CD14-positive monocyte (primary cell): Measurements from ENCODE around the gene ATP8B3. TPM values are rescaled to one million over a fixed set of nuclear protein-coding genes. Genes with fewer than 3 reads are reported as not detected.
A peak's percentile ranks its signal among the peaks of the same experiment; 100 is the strongest.

Source experiments
- DNase-seq, 3 donors: peaks; one replicate each; pipeline ENCODE4 v3.0.0-alpha.2; 2011 to 2022
- H2AFZ ChIP-seq: 2 replicates; pipeline ENCODE4 v1.6.0; 2012; ENCODE audit warnings: mild to moderate bottlenecking, low read depth, low read length, inconsistent platforms; ENCODE audit not compliant: insufficient read depth, poor library complexity, severe bottlenecking
- H3K27ac ChIP-seq, 2 donors: 1 replicate in 1 of 2; 2 replicates in 1 of 2; pipeline ENCODE4 v1.5.1; 2012 to 2013; ENCODE audit warnings: low read length in 2 of 2, control low read depth in 1 of 2, inconsistent platforms in 1 of 2, low read depth in 1 of 2, mild to moderate bottlenecking in 1 of 2
- H3K27me3 ChIP-seq, 2 donors: one replicate each; pipeline versions ENCODE4 v1.6.0 to v1.6.1; 2011 to 2013; ENCODE audit warnings: low read length in 2 of 2; ENCODE audit not compliant: control insufficient read depth in 2 of 2, insufficient read depth in 2 of 2
- H3K36me3 ChIP-seq, 2 donors: replicated peaks in 1 of 2; 1 replicate in 1 of 2; 2 replicates in 1 of 2; pipeline versions ENCODE4 v1.5.1 to v1.6.1; 2012 to 2013; ENCODE audit warnings: low read length in 2 of 2, control low read depth in 1 of 2, inconsistent platforms in 1 of 2, mild to moderate bottlenecking in 1 of 2; ENCODE audit not compliant: insufficient read depth in 2 of 2, control insufficient read depth in 1 of 2
- H3K4me1 ChIP-seq, 2 donors: 1 replicate in 1 of 2; 2 replicates in 1 of 2; pipeline versions ENCODE4 v1.5.1 to v1.6.1; 2012 to 2013; ENCODE audit warnings: low read length in 2 of 2, control low read depth in 1 of 2, inconsistent platforms in 1 of 2, mild to moderate bottlenecking in 1 of 2, moderate library complexity in 1 of 2; ENCODE audit not compliant: insufficient read depth in 2 of 2, control insufficient read depth in 1 of 2
- H3K4me2 ChIP-seq: replicated peaks from 2 replicates; pipeline ENCODE3; 2012; ENCODE audit warnings: low read length, moderate library complexity, mild to moderate bottlenecking; ENCODE audit not compliant: poor library complexity, severe bottlenecking; ENCODE audit errors: extremely low read depth
- H3K4me3 ChIP-seq, 3 experiments: fragments of 200-600 bp in 1 of 3; sonication (generic) in 1 of 3; replicated peaks in 1 of 3; 1 replicate in 2 of 3; 2 replicates in 1 of 3; pipeline ENCODE4 v1.5.1; 2011 to 2013; ENCODE audit warnings: low read length in 3 of 3, mild to moderate bottlenecking in 3 of 3, control low read depth in 2 of 3, low read depth in 2 of 3, inconsistent platforms in 1 of 3, moderate library complexity in 1 of 3
- H3K79me2 ChIP-seq: 2 replicates; pipeline ENCODE4 v1.6.0; 2012; ENCODE audit warnings: mild to moderate bottlenecking, control low read depth, inconsistent platforms, low read length, moderate library complexity; ENCODE audit not compliant: insufficient read depth
- H3K9ac ChIP-seq: 2 replicates; pipeline ENCODE4 v1.6.0; 2017; ENCODE audit warnings: low read length, mild to moderate bottlenecking; ENCODE audit not compliant: insufficient read depth, poor library complexity, severe bottlenecking
- H3K9me3 ChIP-seq, 2 donors: replicated peaks in 1 of 2; 1 replicate in 1 of 2; 2 replicates in 1 of 2; pipeline versions ENCODE4 v1.5.1 to v1.6.1; 2012 to 2013; ENCODE audit warnings: low read length in 2 of 2, control low read depth in 1 of 2; ENCODE audit not compliant: control insufficient read depth in 1 of 2, insufficient read depth in 1 of 2
- H4K20me1 ChIP-seq: 2 replicates; pipeline ENCODE4 v1.6.0; 2012; ENCODE audit warnings: mild to moderate bottlenecking, low read length, control low read depth, moderate library complexity; ENCODE audit not compliant: insufficient read depth
- H3K27ac Mint-ChIP-seq, 7 donors: one replicate each; pipeline ENCODE4 v1.8.0; 2020; ENCODE audit warnings: mild to moderate bottlenecking in 7 of 7, mixed read lengths in 7 of 7, moderate library complexity in 6 of 7, inconsistent platforms in 2 of 7
- H3K27me3 Mint-ChIP-seq, 3 donors: one replicate each; pipeline ENCODE4 v1.8.0; 2021 to 2022; ENCODE audit warnings: low read depth in 3 of 3, mild to moderate bottlenecking in 3 of 3, mixed read lengths in 3 of 3, moderate library complexity in 3 of 3, inconsistent platforms in 1 of 3
- H3K36me3 Mint-ChIP-seq, 2 donors: one replicate each; pipeline ENCODE4 v1.8.0; 2020; ENCODE audit warnings: mixed read lengths in 2 of 2, inconsistent platforms in 1 of 2, mild to moderate bottlenecking in 1 of 2
- H3K4me1 Mint-ChIP-seq: one replicate; pipeline ENCODE4 v1.8.0; 2020; ENCODE audit warnings: mild to moderate bottlenecking, mixed read lengths
- H3K4me3 Mint-ChIP-seq, 2 donors: one replicate each; pipeline ENCODE4 v1.8.0; 2020; ENCODE audit warnings: mild to moderate bottlenecking in 2 of 2, mixed read lengths in 2 of 2, moderate library complexity in 1 of 2
- H3K9me3 Mint-ChIP-seq, 7 donors: one replicate each; pipeline ENCODE4 v1.8.0; 2020 to 2022; ENCODE audit warnings: mixed read lengths in 7 of 7, mild to moderate bottlenecking in 6 of 7, moderate library complexity in 6 of 7, inconsistent platforms in 2 of 7
- whole genome bisulfite sequencing: methylation state at CpG from one replicate; pipeline ENCODE4 v1.1.5; 2013; ENCODE audit warnings: missing lambda C conversion rate; ENCODE audit not compliant: insufficient coverage; 5-methylcytosine and 5-hydroxymethylcytosine counted together
- intact Hi-C, 2 donors: fragments of 100-400 bp; cut with micrococcal nuclease; formaldehyde crosslinking; loops; one replicate each; pipeline versions ENCODE4 v1.15.0 to v1.15.1; 2023
- polyA plus RNA-seq, 3 donors: library from polyadenylated mRNA; depleted of rRNA in 1 of 3; unstranded in 2 of 3; stranded (reverse) in 1 of 3; fragments of 300-500 nt in 2 of 3; fragments of >200 nt in 1 of 3; fragmentation: Illumina TruSeq in 2 of 3; gene quantifications; 1 replicate in 2 of 3; 2 replicates in 1 of 3; pipeline ENCODE4 v1.2.3, GENCODE V29; 2012 to 2021
- TF ChIP-seq, protein P1 (sequence below): fragments of 200-600 bp; IDR thresholded peaks from one replicate; pipeline ENCODE4 v1.8.0; 2022; ENCODE audit warnings: antibody characterized with exemption, mild to moderate bottlenecking

Gene ATP8B3
- polyA plus RNA-seq, 3 donors, result 1.6 to 8.2 (median 1.8) TPM

DNA sequence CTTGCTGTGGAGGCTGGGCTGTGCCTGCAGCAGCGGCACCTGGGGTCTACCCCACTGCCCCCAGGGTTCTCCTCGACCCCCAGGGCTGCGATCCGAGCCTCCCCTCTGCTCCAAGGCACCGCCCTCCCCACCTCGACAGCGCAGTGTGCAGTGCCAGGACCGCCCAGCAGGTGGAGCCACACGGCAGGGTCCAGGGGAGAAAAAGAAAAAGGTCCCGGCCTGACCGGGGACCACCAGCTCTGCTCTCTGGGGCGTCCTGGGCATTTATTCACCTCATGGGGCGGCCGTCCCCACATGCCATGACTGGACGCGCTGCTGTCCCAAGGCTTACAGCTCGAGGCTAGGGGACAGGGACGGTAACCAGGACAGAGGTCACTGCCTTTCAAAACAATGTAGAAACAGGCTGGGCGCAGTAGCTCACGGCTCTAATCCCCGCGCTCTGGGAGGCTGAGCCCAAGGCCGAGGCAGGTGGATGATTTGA is 25.6 kb upstream of the ATP8B3 start:
- Mint-ChIP-seq H3K27me3 (no peaks in the 10 kb centered on the region), H3K36me3 (peaks cover 3 to 38% of the 10 kb centered on the region in 2 donors), H3K4me1 (peaks cover 33% of the 10 kb centered on the region), H3K27ac (peak overlapping the region in 1 of 7 donors; percentile 32), H3K9me3 (no peaks in the 10 kb centered on the region), H3K4me3 (no peak overlapping the region)
- intact Hi-C loops, result no loop called here
- TF ChIP-seq, protein P1, sequence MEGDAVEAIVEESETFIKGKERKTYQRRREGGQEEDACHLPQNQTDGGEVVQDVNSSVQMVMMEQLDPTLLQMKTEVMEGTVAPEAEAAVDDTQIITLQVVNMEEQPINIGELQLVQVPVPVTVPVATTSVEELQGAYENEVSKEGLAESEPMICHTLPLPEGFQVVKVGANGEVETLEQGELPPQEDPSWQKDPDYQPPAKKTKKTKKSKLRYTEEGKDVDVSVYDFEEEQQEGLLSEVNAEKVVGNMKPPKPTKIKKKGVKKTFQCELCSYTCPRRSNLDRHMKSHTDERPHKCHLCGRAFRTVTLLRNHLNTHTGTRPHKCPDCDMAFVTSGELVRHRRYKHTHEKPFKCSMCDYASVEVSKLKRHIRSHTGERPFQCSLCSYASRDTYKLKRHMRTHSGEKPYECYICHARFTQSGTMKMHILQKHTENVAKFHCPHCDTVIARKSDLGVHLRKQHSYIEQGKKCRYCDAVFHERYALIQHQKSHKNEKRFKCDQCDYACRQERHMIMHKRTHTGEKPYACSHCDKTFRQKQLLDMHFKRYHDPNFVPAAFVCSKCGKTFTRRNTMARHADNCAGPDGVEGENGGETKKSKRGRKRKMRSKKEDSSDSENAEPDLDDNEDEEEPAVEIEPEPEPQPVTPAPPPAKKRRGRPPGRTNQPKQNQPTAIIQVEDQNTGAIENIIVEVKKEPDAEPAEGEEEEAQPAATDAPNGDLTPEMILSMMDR, result peak; percentile 99
- peak in 1 of 3 donors; percentile 27 for DNase-seq
- Histone ChIP-seq H3K4me1 (peaks cover 13 to 29% of the 10 kb centered on the region in 2 donors), H4K20me1 (peaks cover 100% of the 10 kb centered on the region), H3K27ac (no peak overlapping the region), H3K9ac (no peak overlapping the region), H2AFZ (no peak overlapping the region), H3K79me2 (peaks cover 99% of the 10 kb centered on the region), H3K4me2 (no peak overlapping the region), H3K4me3 (no peak overlapping the region), H3K9me3 (no peaks in the 10 kb centered on the region), H3K36me3 (peaks cover 6 to 16% of the 10 kb centered on the region in 2 donors), H3K27me3 (no peaks in the 10 kb centered on the region)
- 55% methylated on average over 22 of the region's 23 CpGs for WGBS

GRCh38 chr19:1837222-1837565 is 25.1 kb upstream of the ATP8B3 start:
- Histone ChIP-seq H3K4me1 (peaks cover 13 to 29% of the 10 kb centered on the region in 2 donors), H4K20me1 (peaks cover 100% of the 10 kb centered on the region), H2AFZ (no peak overlapping the region), H3K27me3 (no peaks in the 10 kb centered on the region), H3K27ac (no peak overlapping the region), H3K9ac (no peak overlapping the region), H3K36me3 (peaks cover 7 to 19% of the 10 kb centered on the region in 2 donors), H3K4me3 (no peak overlapping the region), H3K79me2 (peaks cover 95% of the 10 kb centered on the region), H3K9me3 (no peaks in the 10 kb centered on the region), H3K4me2 (no peak overlapping the region)
- TF ChIP-seq, protein P1, result no peak
- Mint-ChIP-seq H3K9me3 (no peaks in the 10 kb centered on the region), H3K4me1 (peaks cover 30% of the 10 kb centered on the region), H3K36me3 (peaks cover under 1 to 37% of the 10 kb centered on the region in 2 donors), H3K27me3 (no peaks in the 10 kb centered on the region), H3K27ac (peak overlapping the region in 1 of 7 donors; percentile 40), H3K4me3 (no peak overlapping the region)
- DNase-seq, result no peak
- intact Hi-C loops, result no loop called here
- 83% methylated on average over 7 of the region's 11 CpGs for WGBS
